Activated CD8-positive, alpha-beta T cell treated with anti-CD3 and anti-CD28 coated beads for 36 hours (primary cell): ENCODE data around the gene C16orf74. TPM values are rescaled to one million over a fixed set of nuclear protein-coding genes. Genes with fewer than 3 reads are reported as not detected.

Source experiments
- ATAC-seq: fragments of 200-7000 bp; cut with Tn5 transposase; one replicate; pipeline ENCODE4 v1.10.0; 2021; ENCODE audit warnings: mild to moderate bottlenecking, moderate library complexity
- CTCF ChIA-PET: fragments of 350-600 bp; sonication (Branson Sonifier 250); formaldehyde crosslinking; loops from one replicate; lab custom pipeline; 2021; ENCODE audit warnings: antibody characterized with exemption; lab: Charles Lee
- POLR2A ChIA-PET: fragments of 350-600 bp; sonication (Branson Sonifier 250); formaldehyde crosslinking; loops from one replicate; lab custom pipeline; 2021; ENCODE audit warnings: antibody characterized with exemption; lab: Charles Lee
- DNase-seq: peaks from one replicate; pipeline ENCODE4 v3.0.0-alpha.2; 2020
- H3K27ac Mint-ChIP-seq: one replicate; pipeline ENCODE4 v1.8.0; 2021; ENCODE audit warnings: mild to moderate bottlenecking, mixed read lengths
- H3K27me3 Mint-ChIP-seq: one replicate; pipeline ENCODE4 v1.8.0; 2021; ENCODE audit warnings: mixed read lengths
- H3K36me3 Mint-ChIP-seq: one replicate; pipeline ENCODE4 v1.8.0; 2021; ENCODE audit warnings: low read depth, mixed read lengths
- H3K4me1 Mint-ChIP-seq: one replicate; pipeline ENCODE4 v1.8.0; 2021; ENCODE audit warnings: low read depth, mixed read lengths
- H3K4me3 Mint-ChIP-seq: one replicate; pipeline ENCODE4 v1.8.0; 2021; ENCODE audit warnings: mild to moderate bottlenecking, moderate library complexity, mixed read lengths
- H3K9me3 Mint-ChIP-seq: one replicate; pipeline ENCODE4 v1.8.0; 2021; ENCODE audit warnings: mixed read lengths
- CTCF ChIP-seq: fragments of 200-600 bp; IDR thresholded peaks from one replicate; pipeline ENCODE4 v1.8.0; 2022; ENCODE audit warnings: antibody characterized with exemption, mild to moderate bottlenecking
- intact Hi-C: fragments of 100-400 bp; cut with micrococcal nuclease; formaldehyde crosslinking; loops from one replicate; pipeline ENCODE4 v1.10.0; 2022
- total RNA-seq, 2 experiments: library from RNA; stranded (reverse); gene quantifications; one replicate each; pipeline ENCODE4 v1.2.3, GENCODE V29; 2021

C16orf74 gene
- total RNA-seq, 2 experiments from 2014 or later: 1.1 to 1.4 TPM

GRCh38 chr16:85709766-85710585 lies 40.9 kb downstream of the C16orf74 start:
- ChIA-PET POLR2A (no interaction called here), CTCF (interaction anchor here (1.0 to 2.1 kb wide), 3 partner anchors 7 to 51 kb away, joined by 3 to 10 read pairs (median 4); no protein-coding TSS in a partner anchor)
- H3K27ac Mint-ChIP-seq: no peak overlapping the region
- no peaks in the 10 kb centered on the region for H3K27me3 Mint-ChIP-seq
- no peaks in the 10 kb centered on the region for H3K36me3 Mint-ChIP-seq
- no peak overlapping the region for H3K4me3 Mint-ChIP-seq
- no peak for ATAC-seq
- intact Hi-C loops: loop anchor here (10.0 kb wide), 1 partner anchor 315 kb away; no protein-coding TSS in a partner anchor
- no peaks in the 10 kb centered on the region for H3K4me1 Mint-ChIP-seq
- DNase-seq: no peak
- no peak for TF ChIP-seq CTCF
- H3K9me3 Mint-ChIP-seq: peaks cover 6% of the 10 kb centered on the region

- TF ChIP-seq CTCF: no peak
- Mint-ChIP-seq H3K27ac (no peak overlapping the region), H3K9me3 (peaks cover 6% of the 10 kb centered on the region), H3K4me3 (no peak overlapping the region), H3K4me1 (no peaks in the 10 kb centered on the region), H3K36me3 (no peaks in the 10 kb centered on the region), H3K27me3 (no peaks in the 10 kb centered on the region)
- ChIA-PET POLR2A (no interaction called here), CTCF (interaction anchor here (2.1 kb wide), 1 partner anchor 9 kb away, joined by 10 read pairs; no protein-coding TSS in a partner anchor)
- intact Hi-C loops: no loop called here
- DNase-seq (no peak), ATAC-seq (no peak)
Measured at GRCh38 chr16:85708338-85708737, 42.6 kb downstream of the C16orf74 start.

- Mint-ChIP-seq H3K27ac (no peak overlapping the region), H3K4me3 (no peak overlapping the region), H3K4me1 (no peaks in the 10 kb centered on the region), H3K27me3 (no peaks in the 10 kb centered on the region), H3K9me3 (peaks cover 4% of the 10 kb centered on the region), H3K36me3 (no peaks in the 10 kb centered on the region)
- TF ChIP-seq CTCF: no peak
- ChIA-PET CTCF (interaction anchor here (2.1 kb wide), 1 partner anchor 9 kb away, joined by 10 read pairs; no protein-coding TSS in a partner anchor), POLR2A (no interaction called here)
- ATAC-seq: no peak
- no peak for DNase-seq
- intact Hi-C loops: no loop called here
Measured at GRCh38 chr16:85707528-85708095, 43.3 kb downstream of the C16orf74 start.

GRCh38 chr16:85706449-85707034 lies 44.4 kb downstream of the C16orf74 start:
- intact Hi-C loops: no loop called here
- no peaks in the 10 kb centered on the region for H3K4me1 Mint-ChIP-seq
- DNase-seq (no peak), ATAC-seq (no peak)
- H3K4me3 Mint-ChIP-seq: no peak overlapping the region
- ChIA-PET POLR2A (no interaction called here), CTCF (interaction anchor here (1.5 kb wide), 1 partner anchor 11 kb away, joined by 3 read pairs; no protein-coding TSS in a partner anchor)
- no peaks in the 10 kb centered on the region for H3K27me3 Mint-ChIP-seq
- no peak for TF ChIP-seq CTCF
- H3K9me3 Mint-ChIP-seq: no peaks in the 10 kb centered on the region
- no peaks in the 10 kb centered on the region for H3K36me3 Mint-ChIP-seq
- no peak overlapping the region for H3K27ac Mint-ChIP-seq
